ENCODE data around the gene RAB38.

- TF ChIP-seq GATA3 (IDR thresholded peaks at IDR 0.05; ENCODE audit: low read depth, low read length) = no peak
- TF ChIP-seq GATA2 (IDR thresholded peaks at IDR 0.05; ENCODE audit: low read depth, low read length) = no peak
Measured at GRCh38 chr11:88179141-88179540, 3.9 kb upstream of the RAB38 start.
